ENCODE results near the gene HELZ2. TPM values are rescaled to one million over a fixed set of nuclear protein-coding genes. Genes with fewer than 3 reads are reported as not detected.
A peak's percentile ranks its signal among the peaks of the same experiment; 100 is the strongest.
"Not testable (repeated sequence)": the region's sequence is repeated elsewhere in the genome, so short reads cannot be mapped to it uniquely, and the experiment has no call there.

Gene HELZ2
- total RNA-seq = 7.2 TPM

GRCh38 chr20:63574156-63574828 lies at the start of gene HELZ2:
HELZ2 (minus strand) TSS chr20:63574239; CDS start chr20:63572385, 1,854 bp downstream.
- peak; percentile 41 for DNase-seq

DNA sequence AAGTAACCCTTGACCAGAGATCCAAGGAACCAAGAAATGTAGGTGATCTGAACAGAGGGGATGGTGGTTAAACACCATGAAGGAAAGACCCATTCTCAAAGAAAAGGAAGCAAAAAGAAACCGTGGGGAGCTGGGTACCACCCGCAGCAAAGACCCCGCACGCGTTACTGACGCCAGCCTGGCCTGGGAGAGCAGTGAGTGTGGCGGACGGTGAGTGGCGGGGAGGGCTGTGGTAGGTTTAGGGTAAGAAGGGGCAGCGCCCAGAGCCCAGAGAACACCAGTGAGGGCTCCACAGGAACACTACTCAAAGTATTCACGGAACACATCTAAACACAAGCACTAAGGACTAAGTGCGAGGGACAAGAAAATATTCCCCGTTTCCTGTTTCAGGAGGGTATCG lies 48.7 kb upstream of the HELZ2 start:
- no peak for DNase-seq

GRCh38 chr20:63622096-63622495 lies 48.1 kb upstream of the HELZ2 start:
- no peak for DNase-seq

GRCh38 chr20:63620991-63621390 lies 47.0 kb upstream of the HELZ2 start:
- DNase-seq = no peak

DNA sequence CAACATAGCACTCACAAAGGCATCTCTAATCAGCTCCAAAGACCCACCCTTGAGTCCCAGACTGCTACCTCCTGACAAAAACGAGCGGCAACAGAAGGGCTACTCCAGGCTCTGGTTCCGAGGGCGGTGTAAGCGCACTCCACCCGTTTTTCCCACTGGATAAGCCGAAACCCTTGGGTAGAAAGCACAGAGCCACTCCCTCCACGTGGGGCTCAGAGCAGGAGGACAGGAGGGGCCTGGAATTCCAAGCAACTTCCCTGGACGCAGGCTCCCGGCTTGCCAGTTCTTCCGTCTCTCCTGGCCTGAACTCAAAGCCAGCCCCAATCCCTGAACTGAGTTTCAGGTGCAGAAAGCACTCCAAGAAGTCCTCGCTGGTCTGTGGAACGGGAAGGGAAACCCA lies 45.5 kb upstream of the HELZ2 start:
- DNase-seq = no peak

DNA sequence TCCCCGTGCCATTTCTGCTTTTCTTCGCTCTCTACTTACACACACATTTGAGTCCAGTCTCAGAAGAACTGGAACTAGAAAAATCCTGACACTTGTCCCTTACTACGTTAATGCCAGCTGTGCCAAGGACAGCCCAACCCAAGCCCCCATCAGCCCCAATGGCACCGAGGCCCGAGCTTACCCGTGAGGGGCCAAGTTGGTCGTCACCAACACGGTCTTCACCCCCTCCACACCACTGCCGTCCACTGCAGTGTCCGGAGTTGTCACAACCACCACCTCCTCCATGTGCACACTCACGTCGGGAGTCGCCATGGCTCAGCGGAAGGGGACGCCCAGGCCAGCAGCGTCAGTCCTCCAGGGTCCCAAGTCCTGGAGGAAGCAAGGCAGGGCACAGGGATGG lies 45.0 kb upstream of the HELZ2 start:
- no peak for DNase-seq

GRCh38 chr20:63618291-63618980 lies 44.4 kb upstream of the HELZ2 start:
- no peak for DNase-seq

- DNase-seq = no peak
Observed at GRCh38 chr20:63617876-63618265, 43.8 kb upstream of the HELZ2 start.

DNA sequence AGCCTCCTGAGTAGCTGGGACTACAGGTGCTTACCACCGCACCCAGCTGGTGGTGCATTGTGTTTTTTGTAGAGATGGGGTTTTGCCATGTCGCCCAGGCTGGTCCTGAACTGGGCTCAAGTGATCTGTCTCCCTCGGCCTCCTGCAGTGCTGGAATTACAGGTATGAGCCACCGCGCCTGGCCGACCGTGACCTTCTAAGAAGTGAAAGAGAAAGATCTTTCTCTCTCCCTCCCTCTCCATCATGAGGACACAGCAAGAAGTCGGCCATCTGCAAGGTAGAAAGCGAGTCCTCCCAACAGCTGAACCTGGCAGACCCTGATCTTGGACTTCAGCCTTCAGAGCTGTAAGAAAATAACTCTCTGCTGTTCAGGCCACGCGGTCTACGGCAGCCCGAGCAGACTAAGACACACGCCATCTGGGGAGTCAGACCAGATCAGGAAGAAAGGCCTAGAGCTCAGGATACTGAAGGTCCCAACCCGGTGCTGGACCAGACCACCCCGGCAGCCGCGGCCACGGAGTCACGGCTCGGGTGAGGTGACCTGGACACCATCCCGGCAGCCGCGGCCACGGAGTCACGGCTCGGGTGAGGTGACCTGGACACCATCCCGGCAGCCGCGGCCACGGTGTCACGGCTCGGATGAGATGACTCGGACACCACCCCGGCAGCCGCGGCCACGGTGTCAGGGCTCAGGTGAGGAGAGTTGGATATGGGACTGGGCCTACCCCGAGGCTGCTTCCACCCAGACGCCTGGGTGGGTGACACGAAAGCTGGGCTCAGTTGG lies 43.2 kb upstream of the HELZ2 start:
- no peak for DNase-seq

GRCh38 chr20:63613863-63614594 lies 40.0 kb upstream of the HELZ2 start:
- DNase-seq = not testable (repeated sequence)

GRCh38 chr20:63612276-63612931 lies 38.4 kb upstream of the HELZ2 start:
- no peak for DNase-seq

GRCh38 chr20:63611646-63612045 lies 37.6 kb upstream of the HELZ2 start:
- no peak for DNase-seq

GRCh38 chr20:63610581-63611435 lies 36.8 kb upstream of the HELZ2 start:
- no peak for DNase-seq

- no peak for DNase-seq
Observed at GRCh38 chr20:63606686-63607085, 32.6 kb upstream of the HELZ2 start.

DNA sequence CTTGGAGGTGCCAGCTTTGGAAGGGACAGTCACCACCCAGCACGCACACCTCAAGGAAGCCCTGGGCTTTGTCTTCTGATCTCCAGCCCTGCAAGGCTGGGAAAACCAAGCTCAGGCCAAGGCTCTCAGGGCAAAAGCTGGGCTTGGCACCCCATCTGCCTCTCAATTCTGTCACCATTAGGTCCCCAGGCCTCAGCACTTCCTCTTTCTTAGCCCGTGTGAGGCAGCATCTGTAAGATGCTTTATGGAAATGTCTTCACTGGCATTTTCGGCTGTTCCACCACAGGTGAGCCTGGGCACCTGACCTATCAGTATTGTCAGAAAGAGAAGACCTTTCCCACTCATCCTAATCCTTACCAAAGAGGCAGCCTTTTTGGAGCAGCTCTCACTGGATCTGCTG lies 28.3 kb upstream of the HELZ2 start:
- no peak for DNase-seq

DNA sequence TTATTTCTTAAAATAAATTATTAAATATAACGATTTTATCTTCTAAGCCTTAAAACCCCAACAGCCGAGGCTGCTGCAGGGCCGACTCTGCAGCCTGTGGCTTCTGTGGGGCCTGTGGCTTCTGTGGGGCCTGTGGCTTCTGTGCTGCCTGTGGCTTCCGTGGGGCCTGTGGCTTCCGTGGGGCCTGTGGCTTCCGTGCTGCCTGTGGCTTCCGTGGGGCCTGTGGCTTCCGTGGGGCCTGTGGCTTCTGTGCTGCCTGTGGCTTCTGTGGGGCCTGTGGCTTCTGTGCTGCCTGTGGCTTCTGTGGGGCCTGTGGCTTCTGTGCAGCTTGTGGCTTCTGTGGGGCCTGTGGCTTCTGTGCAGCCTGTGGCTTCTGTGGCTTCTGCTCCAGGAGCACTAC lies 27.6 kb upstream of the HELZ2 start:
- not testable (repeated sequence) for DNase-seq

DNA sequence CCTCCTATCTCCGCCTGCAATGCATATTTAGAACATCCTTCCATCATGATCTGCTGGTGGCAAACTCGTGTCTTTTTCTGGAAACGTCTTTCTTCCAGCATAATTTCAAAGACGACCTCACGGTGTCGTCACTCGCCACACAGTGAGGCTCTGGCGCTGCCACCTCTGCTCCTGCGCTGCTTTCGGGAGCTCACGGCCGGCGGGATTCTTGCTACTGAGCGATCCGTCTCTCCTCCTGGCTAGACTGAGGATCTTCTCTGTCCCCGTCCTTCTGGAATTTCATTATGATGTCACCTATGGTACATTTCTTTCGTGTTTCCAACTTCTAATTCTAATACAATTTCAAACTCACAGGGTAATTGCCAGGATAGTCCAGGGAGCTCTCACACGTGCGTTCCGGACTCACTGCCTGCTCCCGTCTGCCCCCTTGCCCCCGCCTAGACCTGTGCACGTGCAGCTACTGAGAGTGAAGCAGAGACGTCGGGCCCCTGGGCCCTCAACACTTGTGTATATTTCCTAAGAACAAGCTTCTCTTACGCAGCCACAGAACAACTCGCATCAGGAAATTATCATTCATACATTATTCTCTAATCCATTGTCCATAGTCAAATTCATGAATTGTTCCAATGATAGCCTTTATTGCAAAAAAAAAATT lies 25.5 kb upstream of the HELZ2 start:
- DNase-seq = no peak

- DNase-seq = no peak
Observed at GRCh38 chr20:63598479-63599395, 24.7 kb upstream of the HELZ2 start.
